HEK293 (cell line): ENCODE measurements around the gene MKKS.
A peak's percentile ranks its signal among the peaks of the same experiment; 100 is the strongest.

ENCODE experiments used
- CTCF ChIA-PET: fragments of 350-600 bp; formaldehyde crosslinking; extraction: SDS; loops from one replicate; lab custom pipeline; 2021; ENCODE audit warnings: antibody characterized with exemption; lab: Yijun Ruan, JAX
- POLR2A ChIA-PET: fragments of 300-600 bp; formaldehyde crosslinking; extraction: SDS; loops from one replicate; lab custom pipeline; 2020; ENCODE audit warnings: antibody characterized with exemption, inconsistent platforms; lab: Yijun Ruan, JAX
- H3K27ac ChIP-seq: fragments of 200-500 bp; sonication (Bioruptor generic); 2 replicates; pipeline ENCODE4 v1.5.1; 2014; ENCODE audit warnings: low read depth, low read length, control low read depth, inconsistent platforms; ENCODE audit errors: extremely low read depth
- H3K36me3 ChIP-seq, 2 experiments: fragments of 200-500 bp in 1 of 2; sonication (Bioruptor generic) in 1 of 2; 1 replicate in 1 of 2; 2 replicates in 1 of 2; pipeline ENCODE4 v1.5.1; 2014 to 2017; ENCODE audit warnings: inconsistent platforms in 2 of 2, low read length in 2 of 2; ENCODE audit not compliant: control insufficient read depth in 2 of 2, insufficient read depth in 1 of 2
- H3K4me1 ChIP-seq: fragments of 200-500 bp; sonication (Bioruptor generic); 2 replicates; pipeline ENCODE4 v1.5.1; 2014; ENCODE audit warnings: mild to moderate bottlenecking, low read length, inconsistent platforms; ENCODE audit not compliant: control insufficient read depth, insufficient read depth
- H3K4me3 ChIP-seq: 2 replicates; pipeline ENCODE4 v1.5.1; 2011; ENCODE audit warnings: low read depth, mild to moderate bottlenecking, control low read depth, low read length, moderate library complexity
- H3K9me3 ChIP-seq: fragments of 200-500 bp; sonication (Bioruptor generic); 2 replicates; pipeline ENCODE4 v1.5.1; 2014; ENCODE audit warnings: low read depth, low read length, inconsistent platforms; ENCODE audit not compliant: control insufficient read depth, insufficient read depth
- BCL11B ChIP-seq: fragments of 450-650 bp; formaldehyde crosslinking; IDR thresholded peaks from 2 replicates; pipeline ENCODE4 v1.5.1; 2016; ENCODE audit warnings: low read depth, missing biosample characterization, missing genetic modification characterization
- FEZF1 ChIP-seq: fragments of 450-650 bp; formaldehyde crosslinking; IDR thresholded peaks from 2 replicates; pipeline ENCODE4 v1.5.1; 2016; ENCODE audit warnings: missing biosample characterization, missing genetic modification characterization
- KLF16 ChIP-seq: fragments of 450-650 bp; formaldehyde crosslinking; IDR thresholded peaks from 2 replicates; pipeline ENCODE4 v1.5.1; 2017; ENCODE audit warnings: missing biosample characterization, missing genetic modification characterization
- KLF7 ChIP-seq: fragments of 450-650 bp; formaldehyde crosslinking; IDR thresholded peaks from 2 replicates; pipeline ENCODE4 v1.5.1; 2016; ENCODE audit warnings: missing biosample characterization, missing genetic modification characterization, borderline replicate concordance
- KLF9 ChIP-seq: fragments of 450-650 bp; formaldehyde crosslinking; IDR thresholded peaks from 2 replicates; pipeline ENCODE4 v1.5.1; 2016; ENCODE audit warnings: missing biosample characterization, missing genetic modification characterization, low read depth
- MEIS1 ChIP-seq: sonication (generic); formaldehyde crosslinking; IDR thresholded peaks from 2 replicates; pipeline ENCODE4 v1.8.1; 2022; ENCODE audit warnings: missing genetic modification reagents, mild to moderate bottlenecking, borderline replicate concordance
- RBAK ChIP-seq: fragments of 450-650 bp; formaldehyde crosslinking; IDR thresholded peaks from 2 replicates; pipeline ENCODE4 v1.5.1; 2016; ENCODE audit warnings: missing biosample characterization, missing genetic modification characterization
- REPIN1 ChIP-seq: fragments of 450-650 bp; formaldehyde crosslinking; IDR thresholded peaks from 2 replicates; pipeline ENCODE4 v1.5.1; 2017; ENCODE audit warnings: missing biosample characterization, missing genetic modification characterization, low read depth
- TRIM28 ChIP-seq: IDR thresholded peaks from 2 replicates; pipeline ENCODE4 v1.6.1; 2011; ENCODE audit warnings: low read length, control low read depth, borderline replicate concordance
- YY1 ChIP-seq: fragments of 450-650 bp; formaldehyde crosslinking; IDR thresholded peaks from 2 replicates; pipeline ENCODE4 v1.5.1; 2018; ENCODE audit warnings: missing biosample characterization, missing genetic modification characterization
- ZBTB1 ChIP-seq: fragments of 450-650 bp; formaldehyde crosslinking; IDR thresholded peaks from 2 replicates; pipeline ENCODE4 v1.5.1; 2016; ENCODE audit warnings: missing biosample characterization, missing genetic modification characterization
- ZBTB17 ChIP-seq: fragments of 450-650 bp; formaldehyde crosslinking; IDR thresholded peaks from 2 replicates; pipeline ENCODE4 v1.5.1; 2016; ENCODE audit warnings: missing biosample characterization, missing genetic modification characterization
- ZBTB20 ChIP-seq: fragments of 450-650 bp; formaldehyde crosslinking; IDR thresholded peaks from 2 replicates; pipeline ENCODE4 v1.5.1; 2016; ENCODE audit warnings: missing biosample characterization, missing genetic modification characterization
- ZNF155 ChIP-seq: fragments of 450-650 bp; formaldehyde crosslinking; IDR thresholded peaks from 2 replicates; pipeline ENCODE4 v1.5.1; 2016; ENCODE audit warnings: missing biosample characterization, missing genetic modification characterization
- ZNF157 ChIP-seq: fragments of 450-650 bp; formaldehyde crosslinking; IDR thresholded peaks from 2 replicates; pipeline ENCODE4 v1.5.1; 2016; ENCODE audit warnings: missing biosample characterization, missing genetic modification characterization
- ZNF19 ChIP-seq: fragments of 450-650 bp; formaldehyde crosslinking; IDR thresholded peaks from 2 replicates; pipeline ENCODE4; 2016; ENCODE audit warnings: missing biosample characterization, missing genetic modification characterization, low read depth
- ZNF266 ChIP-seq: fragments of 450-650 bp; formaldehyde crosslinking; IDR thresholded peaks from 2 replicates; pipeline ENCODE4 v1.5.1; 2016; ENCODE audit warnings: missing biosample characterization, missing genetic modification characterization, low read depth
- ZNF335 ChIP-seq: fragments of 450-650 bp; formaldehyde crosslinking; conservative IDR thresholded peaks from 2 replicates; pipeline ENCODE4 v1.5.1; 2016; ENCODE audit warnings: missing biosample characterization, missing genetic modification characterization
- ZNF394 ChIP-seq: fragments of 450-650 bp; formaldehyde crosslinking; IDR thresholded peaks from 2 replicates; pipeline ENCODE4 v1.5.1; 2016; ENCODE audit warnings: missing biosample characterization, missing genetic modification characterization, mild to moderate bottlenecking, moderate library complexity, borderline replicate concordance
- ZNF521 ChIP-seq: fragments of 450-650 bp; formaldehyde crosslinking; IDR thresholded peaks from 2 replicates; pipeline ENCODE4 v1.5.1; 2017; ENCODE audit warnings: missing biosample characterization, mild to moderate bottlenecking, missing genetic modification characterization
- ZNF530 ChIP-seq: fragments of 450-650 bp; formaldehyde crosslinking; IDR thresholded peaks from 2 replicates; pipeline ENCODE4 v1.5.1; 2016; ENCODE audit warnings: low read depth, missing biosample characterization, missing genetic modification characterization
- ZNF548 ChIP-seq: fragments of 450-650 bp; formaldehyde crosslinking; IDR thresholded peaks from 2 replicates; pipeline ENCODE4 v1.5.1; 2016; ENCODE audit warnings: missing biosample characterization, missing genetic modification characterization
- ZNF558 ChIP-seq: fragments of 450-650 bp; formaldehyde crosslinking; IDR thresholded peaks from 2 replicates; pipeline ENCODE4 v1.5.1; 2016; ENCODE audit warnings: missing biosample characterization, missing genetic modification characterization
- ZNF629 ChIP-seq: fragments of 450-650 bp; formaldehyde crosslinking; IDR thresholded peaks from 2 replicates; pipeline ENCODE4 v1.5.1; 2017; ENCODE audit warnings: missing biosample characterization, missing genetic modification characterization
- TF ChIP-seq, protein P1 (sequence below): fragments of 450-650 bp; formaldehyde crosslinking; IDR thresholded peaks from 2 replicates; pipeline ENCODE4 v1.5.1; 2016; ENCODE audit warnings: missing biosample characterization, missing genetic modification characterization
- TF ChIP-seq, protein P2 (sequence below): fragments of 450-650 bp; formaldehyde crosslinking; IDR thresholded peaks from 2 replicates; pipeline ENCODE4 v1.5.1; 2016; ENCODE audit warnings: missing biosample characterization, missing genetic modification characterization, borderline replicate concordance
- TF ChIP-seq, protein P3 (sequence below): fragments of 450-650 bp; formaldehyde crosslinking; IDR thresholded peaks from 2 replicates; pipeline ENCODE4 v1.5.1; 2016; ENCODE audit warnings: missing biosample characterization, missing genetic modification characterization
- TF ChIP-seq, protein P4 (sequence below): fragments of 450-650 bp; IDR thresholded peaks from 2 replicates; pipeline ENCODE4 v1.5.1; 2018; ENCODE audit warnings: missing biosample characterization, mild to moderate bottlenecking, missing genetic modification characterization
- TF ChIP-seq, protein P5 (sequence below): fragments of 450-650 bp; formaldehyde crosslinking; IDR thresholded peaks from 2 replicates; pipeline ENCODE4 v1.5.1; 2016; ENCODE audit warnings: missing biosample characterization, missing genetic modification characterization
- TF ChIP-seq, protein P6 (sequence below): fragments of 450-650 bp; formaldehyde crosslinking; IDR thresholded peaks from 2 replicates; pipeline ENCODE4 v1.5.1; 2016; ENCODE audit warnings: missing biosample characterization, missing genetic modification characterization
- TF ChIP-seq, protein P7 (sequence below): fragments of 450-650 bp; formaldehyde crosslinking; IDR thresholded peaks from 2 replicates; pipeline ENCODE4 v1.5.1; 2017; ENCODE audit warnings: missing biosample characterization, missing genetic modification characterization

MKKS gene

DNA sequence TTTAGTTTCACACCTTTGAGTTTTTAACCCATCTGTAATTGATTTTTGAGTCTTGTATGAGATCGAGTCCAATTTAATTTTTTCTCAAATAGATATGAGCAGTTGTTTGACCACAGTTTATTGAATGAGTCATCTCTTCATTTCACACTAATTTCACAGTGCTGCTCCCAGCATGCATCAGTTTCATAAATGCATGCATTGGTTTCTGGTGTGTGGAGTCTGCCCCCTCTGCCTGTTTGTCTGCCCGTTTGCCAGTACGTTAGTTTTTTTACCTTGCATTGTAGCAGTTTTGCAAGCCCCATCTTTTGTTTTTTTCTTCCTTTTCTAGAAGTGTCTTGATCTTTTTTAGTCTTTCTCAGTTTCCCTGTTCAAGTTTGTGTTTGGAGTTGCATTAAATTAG is 13.0 kb upstream of the MKKS start:
- Histone ChIP-seq H3K27ac (no peak overlapping the region), H3K4me3 (no peak overlapping the region), H3K9me3 (no peaks in the 10 kb centered on the region), H3K4me1 (peaks cover 3% of the 10 kb centered on the region; the same call in 1 of the 2 replicates), H3K36me3 (no peaks in the 10 kb centered on the region)
- CTCF ChIA-PET = no interaction called here
- POLR2A ChIA-PET = no interaction called here
- TF ChIP-seq, protein P1, sequence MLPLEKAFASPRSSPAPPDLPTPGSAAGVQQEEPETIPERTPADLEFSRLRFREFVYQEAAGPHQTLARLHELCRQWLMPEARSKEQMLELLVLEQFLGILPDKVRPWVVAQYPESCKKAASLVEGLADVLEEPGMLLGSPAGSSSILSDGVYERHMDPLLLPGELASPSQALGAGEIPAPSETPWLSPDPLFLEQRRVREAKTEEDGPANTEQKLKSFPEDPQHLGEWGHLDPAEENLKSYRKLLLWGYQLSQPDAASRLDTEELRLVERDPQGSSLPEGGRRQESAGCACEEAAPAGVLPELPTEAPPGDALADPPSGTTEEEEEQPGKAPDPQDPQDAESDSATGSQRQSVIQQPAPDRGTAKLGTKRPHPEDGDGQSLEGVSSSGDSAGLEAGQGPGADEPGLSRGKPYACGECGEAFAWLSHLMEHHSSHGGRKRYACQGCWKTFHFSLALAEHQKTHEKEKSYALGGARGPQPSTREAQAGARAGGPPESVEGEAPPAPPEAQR (tag by site-specific recombination) = no peak
- TF ChIP-seq ZNF548 (tag by site-specific recombination) (no peak), ZBTB17 (tag by site-specific recombination) (peak; percentile 58; the same call in 1 of the 2 replicates), ZNF530 (no peak), YY1 (tag by site-specific recombination) (no peak), ZNF157 (tag by site-specific recombination) (no peak), ZNF266 (tag by site-specific recombination) (no peak), ZNF521 (no peak), BCL11B (tag by site-specific recombination) (no peak), REPIN1 (no peak), KLF9 (tag by site-specific recombination) (no peak), TRIM28 (no peak), FEZF1 (tag by site-specific recombination) (peak; percentile 36; the same call in 1 of the 2 replicates), KLF16 (tag by site-specific recombination) (no peak), ZNF629 (tag by site-specific recombination) (no peak), RBAK (tag by site-specific recombination) (no peak), MEIS1 (CRISPR knock-in tag) (no peak), ZNF335 (tag by site-specific recombination) (peak; percentile 84), ZBTB20 (tag by site-specific recombination) (no peak), ZBTB1 (tag by site-specific recombination) (no peak), ZNF155 (tag by site-specific recombination) (no peak), ZNF394 (no peak), KLF7 (tag by site-specific recombination) (no peak), ZNF19 (tag by site-specific recombination) (no peak), ZNF558 (tag by site-specific recombination) (no peak)
- TF ChIP-seq, protein P2, sequence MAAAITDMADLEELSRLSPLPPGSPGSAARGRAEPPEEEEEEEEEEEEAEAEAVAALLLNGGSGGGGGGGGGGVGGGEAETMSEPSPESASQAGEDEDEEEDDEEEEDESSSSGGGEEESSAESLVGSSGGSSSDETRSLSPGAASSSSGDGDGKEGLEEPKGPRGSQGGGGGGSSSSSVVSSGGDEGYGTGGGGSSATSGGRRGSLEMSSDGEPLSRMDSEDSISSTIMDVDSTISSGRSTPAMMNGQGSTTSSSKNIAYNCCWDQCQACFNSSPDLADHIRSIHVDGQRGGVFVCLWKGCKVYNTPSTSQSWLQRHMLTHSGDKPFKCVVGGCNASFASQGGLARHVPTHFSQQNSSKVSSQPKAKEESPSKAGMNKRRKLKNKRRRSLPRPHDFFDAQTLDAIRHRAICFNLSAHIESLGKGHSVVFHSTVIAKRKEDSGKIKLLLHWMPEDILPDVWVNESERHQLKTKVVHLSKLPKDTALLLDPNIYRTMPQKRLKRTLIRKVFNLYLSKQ = no peak
- TF ChIP-seq, protein P3, sequence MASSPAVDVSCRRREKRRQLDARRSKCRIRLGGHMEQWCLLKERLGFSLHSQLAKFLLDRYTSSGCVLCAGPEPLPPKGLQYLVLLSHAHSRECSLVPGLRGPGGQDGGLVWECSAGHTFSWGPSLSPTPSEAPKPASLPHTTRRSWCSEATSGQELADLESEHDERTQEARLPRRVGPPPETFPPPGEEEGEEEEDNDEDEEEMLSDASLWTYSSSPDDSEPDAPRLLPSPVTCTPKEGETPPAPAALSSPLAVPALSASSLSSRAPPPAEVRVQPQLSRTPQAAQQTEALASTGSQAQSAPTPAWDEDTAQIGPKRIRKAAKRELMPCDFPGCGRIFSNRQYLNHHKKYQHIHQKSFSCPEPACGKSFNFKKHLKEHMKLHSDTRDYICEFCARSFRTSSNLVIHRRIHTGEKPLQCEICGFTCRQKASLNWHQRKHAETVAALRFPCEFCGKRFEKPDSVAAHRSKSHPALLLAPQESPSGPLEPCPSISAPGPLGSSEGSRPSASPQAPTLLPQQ = no peak
- TF ChIP-seq, protein P4, sequence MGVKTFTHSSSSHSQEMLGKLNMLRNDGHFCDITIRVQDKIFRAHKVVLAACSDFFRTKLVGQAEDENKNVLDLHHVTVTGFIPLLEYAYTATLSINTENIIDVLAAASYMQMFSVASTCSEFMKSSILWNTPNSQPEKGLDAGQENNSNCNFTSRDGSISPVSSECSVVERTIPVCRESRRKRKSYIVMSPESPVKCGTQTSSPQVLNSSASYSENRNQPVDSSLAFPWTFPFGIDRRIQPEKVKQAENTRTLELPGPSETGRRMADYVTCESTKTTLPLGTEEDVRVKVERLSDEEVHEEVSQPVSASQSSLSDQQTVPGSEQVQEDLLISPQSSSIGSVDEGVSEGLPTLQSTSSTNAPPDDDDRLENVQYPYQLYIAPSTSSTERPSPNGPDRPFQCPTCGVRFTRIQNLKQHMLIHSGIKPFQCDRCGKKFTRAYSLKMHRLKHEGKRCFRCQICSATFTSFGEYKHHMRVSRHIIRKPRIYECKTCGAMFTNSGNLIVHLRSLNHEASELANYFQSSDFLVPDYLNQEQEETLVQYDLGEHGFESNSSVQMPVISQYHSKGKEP (tag by site-specific recombination) = peak; percentile 96
- TF ChIP-seq, protein P5, sequence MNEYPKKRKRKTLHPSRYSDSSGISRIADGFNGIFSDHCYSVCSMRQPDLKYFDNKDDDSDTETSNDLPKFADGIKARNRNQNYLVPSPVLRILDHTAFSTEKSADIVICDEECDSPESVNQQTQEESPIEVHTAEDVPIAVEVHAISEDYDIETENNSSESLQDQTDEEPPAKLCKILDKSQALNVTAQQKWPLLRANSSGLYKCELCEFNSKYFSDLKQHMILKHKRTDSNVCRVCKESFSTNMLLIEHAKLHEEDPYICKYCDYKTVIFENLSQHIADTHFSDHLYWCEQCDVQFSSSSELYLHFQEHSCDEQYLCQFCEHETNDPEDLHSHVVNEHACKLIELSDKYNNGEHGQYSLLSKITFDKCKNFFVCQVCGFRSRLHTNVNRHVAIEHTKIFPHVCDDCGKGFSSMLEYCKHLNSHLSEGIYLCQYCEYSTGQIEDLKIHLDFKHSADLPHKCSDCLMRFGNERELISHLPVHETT = no peak
- TF ChIP-seq, protein P6, sequence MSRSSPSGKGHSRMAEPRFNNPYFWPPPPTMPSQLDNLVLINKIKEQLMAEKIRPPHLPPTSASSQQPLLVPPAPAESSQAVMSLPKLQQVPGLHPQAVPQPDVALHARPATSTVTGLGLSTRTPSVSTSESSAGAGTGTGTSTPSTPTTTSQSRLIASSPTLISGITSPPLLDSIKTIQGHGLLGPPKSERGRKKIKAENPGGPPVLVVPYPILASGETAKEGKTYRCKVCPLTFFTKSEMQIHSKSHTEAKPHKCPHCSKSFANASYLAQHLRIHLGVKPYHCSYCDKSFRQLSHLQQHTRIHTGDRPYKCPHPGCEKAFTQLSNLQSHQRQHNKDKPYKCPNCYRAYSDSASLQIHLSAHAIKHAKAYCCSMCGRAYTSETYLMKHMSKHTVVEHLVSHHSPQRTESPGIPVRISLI = peak; percentile 83
- TF ChIP-seq, protein P7, sequence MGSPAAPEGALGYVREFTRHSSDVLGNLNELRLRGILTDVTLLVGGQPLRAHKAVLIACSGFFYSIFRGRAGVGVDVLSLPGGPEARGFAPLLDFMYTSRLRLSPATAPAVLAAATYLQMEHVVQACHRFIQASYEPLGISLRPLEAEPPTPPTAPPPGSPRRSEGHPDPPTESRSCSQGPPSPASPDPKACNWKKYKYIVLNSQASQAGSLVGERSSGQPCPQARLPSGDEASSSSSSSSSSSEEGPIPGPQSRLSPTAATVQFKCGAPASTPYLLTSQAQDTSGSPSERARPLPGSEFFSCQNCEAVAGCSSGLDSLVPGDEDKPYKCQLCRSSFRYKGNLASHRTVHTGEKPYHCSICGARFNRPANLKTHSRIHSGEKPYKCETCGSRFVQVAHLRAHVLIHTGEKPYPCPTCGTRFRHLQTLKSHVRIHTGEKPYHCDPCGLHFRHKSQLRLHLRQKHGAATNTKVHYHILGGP (tag by site-specific recombination) = no peak
